MV-4-11 (cell line): ENCODE data around the gene TNFAIP8.

Experiments used
- DNase-seq: peaks from one replicate; lab custom pipeline; 2025; lab: John Stamatoyannopoulos, UW

Gene TNFAIP8

DNA sequence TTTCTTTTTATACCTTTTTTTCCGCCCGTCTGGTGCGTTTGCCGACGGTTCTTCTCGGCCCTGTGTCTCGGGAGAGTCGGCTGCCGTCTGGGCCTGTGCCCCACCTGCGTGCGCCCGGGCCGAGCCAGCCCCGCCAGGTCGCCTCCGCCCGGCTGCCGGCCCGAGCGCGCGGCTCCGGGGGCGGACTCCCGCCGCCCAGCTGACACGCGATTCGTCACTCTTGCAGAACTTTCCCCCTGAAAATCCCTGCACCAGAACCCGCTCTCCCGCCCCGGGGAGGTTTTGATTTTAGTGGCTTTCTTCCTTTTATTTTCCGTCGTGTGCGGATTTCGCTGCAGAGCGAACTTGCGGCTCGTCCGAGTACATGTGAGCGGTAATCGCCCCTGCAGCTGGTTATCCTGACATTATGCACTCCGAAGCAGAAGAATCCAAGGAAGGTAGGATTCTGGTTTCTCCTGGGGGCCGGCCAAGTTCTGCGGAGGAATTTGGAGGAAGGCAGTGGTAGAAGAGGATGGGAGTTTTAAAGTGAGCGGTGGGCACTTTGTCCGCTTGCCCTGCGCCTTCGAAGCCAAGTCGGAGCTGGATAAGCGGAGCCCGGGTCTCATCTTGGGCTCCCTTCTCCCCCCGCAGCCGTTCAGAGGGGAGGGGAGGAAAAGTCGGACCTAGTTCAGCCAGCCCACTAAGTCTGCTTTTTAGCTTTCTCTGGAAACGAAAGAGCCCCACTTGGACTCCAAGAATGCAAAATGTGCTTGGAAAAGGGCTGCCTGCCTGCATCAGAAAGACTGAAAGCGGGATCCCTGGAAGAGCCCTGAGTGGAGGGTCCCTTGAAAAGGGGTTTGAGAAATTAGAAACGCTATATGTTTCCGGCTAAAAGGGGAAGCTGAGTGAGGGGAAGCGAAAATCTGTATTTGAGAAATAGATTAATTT is at the start of gene TNFAIP8:
TNFAIP8 (plus strand) TSS at position 335 of the 927 bp plus-strand sequence; CDS start at position 407, 72 bp downstream.
- DNase-seq: peak; percentile 49

DNA sequence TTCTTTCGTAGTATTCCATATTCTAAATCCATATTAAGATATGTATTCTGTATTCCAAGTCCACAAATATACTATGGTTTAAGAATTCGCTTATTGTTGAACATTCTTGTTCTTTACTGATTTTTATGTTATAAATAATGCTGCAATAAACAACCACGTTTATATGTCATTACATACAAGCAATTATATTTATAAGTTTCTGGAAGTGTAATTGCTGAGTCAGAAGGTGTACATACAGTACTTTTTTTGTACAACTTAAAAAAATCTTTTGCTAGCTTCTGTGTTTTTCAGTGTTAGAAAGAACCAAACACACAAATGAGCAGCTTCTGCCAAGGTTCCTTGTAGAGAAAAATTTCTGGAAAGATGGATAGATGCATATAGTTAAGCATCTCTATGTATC is 48.6 kb upstream of the TNFAIP8 start:
- DNase-seq: no peak

DNA sequence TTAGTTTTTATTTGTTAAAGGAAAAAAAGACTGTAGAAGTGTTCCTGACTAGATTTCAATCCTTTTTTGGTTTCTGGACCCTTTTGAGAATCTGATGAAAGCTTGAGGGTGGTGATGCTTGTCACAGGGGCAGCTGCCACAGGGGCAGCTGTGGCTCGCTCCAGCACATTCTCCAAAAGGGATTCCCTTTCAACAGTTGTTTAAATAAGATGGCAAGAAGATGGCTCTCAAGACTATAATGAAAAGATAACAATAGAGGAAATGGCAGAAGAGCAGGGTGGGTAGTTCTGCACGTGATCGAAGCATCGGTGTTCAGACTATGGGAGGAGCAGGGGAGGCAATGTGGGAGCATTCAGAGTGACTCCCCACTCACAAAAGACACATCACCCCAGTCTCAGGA is 46.5 kb upstream of the TNFAIP8 start:
- DNase-seq: no peak

DNA sequence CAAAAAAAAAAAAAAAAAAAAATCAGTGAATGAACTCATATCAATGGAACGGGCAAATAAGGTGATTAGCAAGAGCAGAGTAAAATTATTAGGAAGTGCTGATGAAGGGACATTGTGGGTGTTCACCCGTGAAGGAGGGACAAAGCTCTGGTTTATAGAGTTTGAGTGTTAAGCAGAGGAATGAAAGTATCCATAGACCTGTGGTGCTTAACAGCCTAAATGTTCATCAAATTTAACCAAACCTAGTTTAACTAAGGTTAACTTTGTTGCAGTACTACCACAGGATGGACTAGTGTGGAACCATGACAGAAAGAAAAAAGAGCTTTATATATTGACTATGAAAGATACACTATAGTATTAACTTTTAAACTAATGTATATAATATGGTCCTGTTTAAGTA is 44.1 kb upstream of the TNFAIP8 start:
- DNase-seq: no peak

- DNase-seq: no peak
These were observed 43.4 kb upstream of the TNFAIP8 start for GRCh38 chr5:119312403-119312802.

- no peak for DNase-seq
These were observed 42.6 kb upstream of the TNFAIP8 start for GRCh38 chr5:119313197-119313596.

GRCh38 chr5:119313658-119314605 is 41.9 kb upstream of the TNFAIP8 start:
- DNase-seq: no peak

- DNase-seq: peak; percentile 47
These were observed 40.3 kb upstream of the TNFAIP8 start for GRCh38 chr5:119315516-119315949.

GRCh38 chr5:119316086-119316485 is 39.7 kb upstream of the TNFAIP8 start:
- DNase-seq: no peak

DNA sequence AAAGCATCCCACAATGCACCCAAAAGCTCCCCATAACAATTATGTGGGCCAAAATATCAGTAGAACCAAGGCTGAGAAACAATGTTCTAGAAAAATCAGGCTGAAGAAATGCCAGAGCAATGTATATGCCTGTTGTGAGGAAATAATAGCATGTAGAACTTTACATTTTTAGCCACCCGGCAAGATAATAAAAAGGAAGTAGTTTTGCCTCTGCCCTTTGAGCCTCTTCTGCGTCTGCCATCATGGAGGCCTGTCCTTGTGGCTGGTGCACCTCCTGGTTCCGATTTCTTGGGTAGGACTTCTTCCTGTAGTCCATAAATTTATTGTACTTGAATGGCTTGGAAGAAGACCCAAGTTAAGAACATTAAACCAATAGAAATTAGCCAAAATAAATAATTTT is 38.9 kb upstream of the TNFAIP8 start:
- no peak for DNase-seq

DNA sequence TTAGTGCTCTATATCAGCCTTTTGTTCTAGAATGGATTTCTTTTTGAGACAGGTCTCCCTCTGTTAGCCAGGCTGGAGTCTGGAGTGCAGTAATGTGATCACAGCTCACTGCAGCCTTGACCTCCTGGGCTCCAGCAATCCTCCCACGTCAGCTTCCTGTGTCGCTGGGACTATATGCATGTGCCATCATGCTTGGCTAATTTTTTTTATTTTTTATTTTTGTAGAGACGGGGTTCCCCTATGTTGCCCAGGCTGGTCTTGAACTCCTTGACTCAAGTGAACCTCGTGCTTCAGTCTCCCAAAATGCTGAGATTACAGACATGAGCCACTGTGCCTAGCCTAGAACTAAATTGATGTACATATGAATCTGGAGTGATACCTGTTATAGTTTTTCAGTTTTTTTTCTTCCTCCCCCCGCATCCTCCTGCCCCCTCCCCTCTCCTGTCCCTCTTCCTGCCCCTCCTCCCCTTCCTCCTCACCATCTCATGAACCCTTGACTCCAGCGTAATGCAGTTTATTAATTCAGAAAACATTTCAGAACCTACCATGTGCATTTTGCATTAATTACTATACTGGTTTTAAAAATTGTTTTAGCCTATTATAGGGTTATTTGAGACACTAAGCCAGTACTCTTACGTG is 37.4 kb upstream of the TNFAIP8 start:
- no peak for DNase-seq

DNA sequence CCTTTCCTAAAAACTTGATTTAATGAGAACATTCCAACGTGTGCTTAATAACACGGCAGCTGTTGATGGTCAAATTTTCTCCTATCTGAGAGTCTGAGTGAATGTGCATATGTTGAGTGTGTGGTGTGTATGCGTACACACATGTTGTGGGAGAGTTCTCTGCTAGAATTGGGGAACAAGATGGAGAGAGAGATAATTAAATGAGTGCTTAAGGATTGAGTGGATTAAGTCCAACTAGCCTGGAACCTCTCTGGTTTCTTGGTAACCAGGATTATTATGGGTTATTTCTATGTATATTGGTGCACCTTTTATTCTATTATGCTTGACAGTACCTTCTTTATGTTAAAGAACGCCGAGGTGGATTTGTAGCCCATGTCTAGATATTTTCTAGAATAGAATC is 36.4 kb upstream of the TNFAIP8 start:
- no peak for DNase-seq

GRCh38 chr5:119319890-119320289 is 35.9 kb upstream of the TNFAIP8 start:
- no peak for DNase-seq

DNA sequence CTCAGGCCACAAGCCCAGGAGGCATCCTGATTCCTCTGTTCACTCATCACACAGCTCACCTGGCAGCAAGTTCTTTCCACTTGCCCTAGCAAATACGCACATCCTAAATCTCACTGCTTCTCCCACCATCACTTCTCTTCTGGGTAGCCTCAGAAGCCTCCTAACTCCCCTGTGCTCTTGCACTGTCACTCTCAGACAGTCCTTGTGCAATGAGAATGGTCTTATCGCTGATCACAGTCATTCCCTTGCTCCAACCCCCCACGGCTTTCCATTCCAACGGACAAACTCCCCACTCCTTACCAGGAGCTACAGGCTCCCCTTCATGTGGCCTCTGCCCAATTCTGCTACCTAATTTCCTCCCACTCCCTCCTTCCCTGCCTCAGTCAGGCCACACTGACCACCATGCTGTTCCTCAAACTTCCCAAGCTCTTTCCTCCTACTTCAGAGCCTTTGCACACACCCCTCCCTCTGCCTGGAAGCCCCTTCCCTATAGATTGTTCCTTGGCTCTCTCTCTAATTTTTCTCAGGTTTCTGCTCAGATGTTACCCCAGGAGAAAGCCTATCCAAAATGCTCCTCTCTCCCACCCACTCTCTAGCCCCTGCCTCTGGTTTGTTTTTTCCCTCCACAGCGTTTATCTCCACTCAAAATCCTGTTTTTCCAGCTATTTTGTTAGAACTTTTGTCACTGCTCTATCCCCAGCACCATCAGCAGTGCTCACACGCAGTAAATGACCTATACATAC is 34.1 kb upstream of the TNFAIP8 start:
- DNase-seq: no peak

- no peak for DNase-seq
These were observed 33.4 kb upstream of the TNFAIP8 start for GRCh38 chr5:119322312-119322947.

DNA sequence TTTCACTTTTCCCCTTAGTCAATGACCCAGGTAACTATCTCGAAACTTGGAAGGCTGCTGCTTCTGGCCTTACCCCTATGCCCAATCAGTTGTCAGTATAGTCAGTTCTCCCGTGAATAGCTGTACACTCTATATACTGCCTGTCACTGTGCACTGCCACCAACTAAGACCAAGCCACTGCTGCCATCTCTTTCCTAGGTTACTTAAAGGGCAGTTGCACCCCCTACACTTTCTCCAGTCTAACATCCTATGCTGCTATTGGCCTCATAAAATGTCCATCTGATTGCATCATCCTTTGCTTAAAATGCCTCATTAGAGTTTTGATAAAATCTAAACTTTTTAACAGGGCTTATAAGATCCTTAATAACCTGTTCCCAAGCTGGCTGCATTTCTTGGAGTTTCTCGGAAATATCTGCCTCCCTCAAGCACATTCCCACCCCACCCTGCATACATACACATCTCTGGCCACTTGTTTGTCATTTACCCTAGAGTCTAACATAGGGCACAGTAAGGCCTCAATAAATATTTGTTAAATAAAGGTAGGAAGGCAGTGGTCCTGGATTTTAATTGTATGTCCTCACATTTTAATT is 32.8 kb upstream of the TNFAIP8 start:
- no peak for DNase-seq

GRCh38 chr5:119323601-119324000 is 32.2 kb upstream of the TNFAIP8 start:
- no peak for DNase-seq

DNA sequence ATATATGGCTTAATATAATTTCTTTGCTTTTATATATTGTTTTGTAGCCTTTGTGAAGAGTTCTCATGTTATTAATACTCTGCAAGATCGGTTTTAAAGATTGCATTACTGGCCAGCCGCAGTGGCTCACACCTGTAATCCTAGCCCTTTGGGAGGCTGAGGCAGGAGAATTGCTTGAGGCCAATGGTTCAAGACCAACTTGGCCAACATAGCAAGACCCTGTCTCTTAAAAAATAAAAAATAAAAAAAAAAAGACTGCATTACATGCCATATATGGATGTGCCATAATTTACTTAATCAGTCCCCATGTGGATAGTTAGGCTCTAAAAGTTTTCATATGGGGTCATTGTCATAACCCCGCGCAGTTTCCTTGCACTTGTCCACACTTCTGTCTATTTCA is 31.0 kb upstream of the TNFAIP8 start:
- no peak for DNase-seq

DNA sequence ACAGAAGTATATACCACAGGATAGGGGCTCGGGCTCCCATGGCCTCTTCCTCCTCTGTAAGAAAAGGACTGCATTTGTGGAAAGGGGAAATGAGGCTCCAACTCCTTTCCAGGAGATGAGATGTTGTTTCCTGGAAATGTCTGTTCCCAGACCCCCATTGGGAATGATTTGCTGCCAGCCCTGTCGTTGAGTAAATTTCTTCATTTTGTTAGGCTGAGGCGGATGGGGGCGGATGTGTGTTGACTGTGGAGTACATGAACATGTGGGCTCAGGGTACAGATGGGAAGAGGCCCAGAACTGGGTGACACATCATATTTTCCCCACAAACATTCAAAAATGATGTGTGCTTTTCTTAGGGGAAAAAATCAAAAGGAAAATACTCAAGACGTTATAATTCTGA is 28.8 kb upstream of the TNFAIP8 start:
- DNase-seq: no peak

DNA sequence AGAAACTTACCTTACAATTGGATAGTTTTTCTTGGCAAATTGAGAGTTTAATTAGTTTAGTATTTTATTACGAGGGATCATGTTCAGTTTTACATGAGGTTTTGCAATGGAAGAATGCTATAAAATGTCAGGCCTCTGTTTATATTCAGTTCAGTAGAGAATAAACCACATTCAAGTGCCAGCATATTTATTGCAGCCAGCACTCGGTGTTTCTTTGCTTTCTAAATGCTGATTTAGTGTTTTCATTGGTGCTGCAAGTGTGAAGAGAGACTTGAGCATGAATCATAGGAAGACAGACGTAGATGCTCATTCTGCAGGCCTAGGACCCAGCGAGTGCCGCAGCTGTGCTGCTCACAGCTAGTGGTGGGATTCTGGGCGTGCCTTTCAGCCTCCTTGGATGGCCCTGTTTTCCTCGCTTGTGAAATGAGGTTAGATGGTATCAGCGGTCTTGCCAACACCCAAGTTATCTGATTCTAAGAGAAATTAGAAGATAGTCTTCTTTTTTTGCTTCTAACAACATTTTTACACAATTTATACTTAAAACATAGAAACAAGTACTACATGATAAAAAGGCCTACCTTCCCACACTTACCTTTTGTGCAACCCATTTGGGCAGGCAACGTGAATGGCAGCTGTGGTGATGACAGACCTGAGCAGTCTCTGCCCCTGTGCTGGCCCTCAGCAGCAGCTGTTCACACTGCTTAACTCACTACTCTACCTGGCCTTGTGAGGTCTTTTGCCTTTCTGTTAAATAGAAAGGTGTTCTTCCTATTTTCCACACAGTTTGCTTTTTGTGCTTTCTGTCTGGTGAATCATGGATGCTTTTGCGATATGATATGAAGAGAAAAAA is 26.8 kb upstream of the TNFAIP8 start:
- no peak for DNase-seq
